Measurements from ENCODE around the gene ITPR1. TPM values are rescaled to one million over a fixed set of nuclear protein-coding genes. Genes with fewer than 3 reads are reported as not detected.

The ITPR1 gene
- polyA plus RNA-seq, 1 donor from 2014 or later = 2.1 TPM

GRCh38 chr3:4848176-4848825 is 355.2 kb downstream of the ITPR1 start:
- Histone ChIP-seq H3K9me2 (ENCODE audit: insufficient read depth, low read length) (no peaks in the 10 kb centered on the region), H3K27me3 (ENCODE audit: insufficient read depth, low read depth, low read length) (no peaks in the 10 kb centered on the region), H3K27ac (ENCODE audit: low read length) (no peak overlapping the region), H3K4me2 (ENCODE audit: low read length) (no peak overlapping the region), H2AFZ (ENCODE audit: low read depth, low read length) (no peak overlapping the region), H3F3A (ENCODE audit: insufficient read depth, low read length, poor library complexity, severe bottlenecking) (no peaks in the 10 kb centered on the region), H3K79me2 (replicated peaks; ENCODE audit: insufficient read depth, low read length) (no peaks in the 10 kb centered on the region), H3K4me3 (ENCODE audit: low read length) (no peak overlapping the region), H4K20me1 (ENCODE audit: insufficient read depth) (no peaks in the 10 kb centered on the region), H3K9ac (ENCODE audit: low read length) (no peak overlapping the region), H3K36me3 (ENCODE audit: insufficient read depth, low read length) (no peaks in the 10 kb centered on the region), H3K9me3 (ENCODE audit: low read length) (no peaks in the 10 kb centered on the region)
- no peak for TF ChIP-seq POLR2AphosphoS5 (IDR thresholded peaks at IDR 0.05)
- no peak for TF ChIP-seq EZH2 (IDR thresholded peaks at IDR 0.05; ENCODE audit: borderline replicate concordance, insufficient read depth, low read length, poor library complexity, severe bottlenecking)
- no peak for TF ChIP-seq CTCF (IDR thresholded peaks at IDR 0.05; ENCODE audit: poor library complexity, severe bottlenecking)
- TF ChIP-seq SMC3 (conservative IDR thresholded peaks at IDR 0.05; ENCODE audit: poor library complexity) = no peak
- TF ChIP-seq RAD21 (conservative IDR thresholded peaks at IDR 0.05) = no peak
- no peak for TF ChIP-seq EP300 (conservative IDR thresholded peaks at IDR 0.05; ENCODE audit: poor library complexity, severe bottlenecking)
- no peak for TF ChIP-seq REST (IDR thresholded peaks at IDR 0.05; ENCODE audit: borderline replicate concordance)
- TF ChIP-seq TAF1 (IDR thresholded peaks at IDR 0.05; ENCODE audit: low read depth) = no peak
- no peak for TF ChIP-seq MXI1 (conservative IDR thresholded peaks at IDR 0.05; ENCODE audit: poor library complexity, severe bottlenecking)

GRCh38 chr3:4849136-4849535 is 356.0 kb downstream of the ITPR1 start:
- no peaks in the 10 kb centered on the region for H3K9me2 ChIP-seq (ENCODE audit: insufficient read depth, low read length)
- no peak overlapping the region for H3K9ac ChIP-seq (ENCODE audit: low read length)
- no peaks in the 10 kb centered on the region for H3K27me3 ChIP-seq (ENCODE audit: insufficient read depth, low read depth, low read length)
- no peaks in the 10 kb centered on the region for H3K9me3 ChIP-seq (ENCODE audit: low read length)
- no peak overlapping the region for H3K4me3 ChIP-seq (ENCODE audit: low read length)
- no peaks in the 10 kb centered on the region for H3F3A ChIP-seq (ENCODE audit: insufficient read depth, low read length, poor library complexity, severe bottlenecking)
- H3K4me2 ChIP-seq (ENCODE audit: low read length) = no peak overlapping the region
- no peaks in the 10 kb centered on the region for H4K20me1 ChIP-seq (ENCODE audit: insufficient read depth)
- TF ChIP-seq RAD21 (conservative IDR thresholded peaks at IDR 0.05) = no peak
- TF ChIP-seq MXI1 (conservative IDR thresholded peaks at IDR 0.05; ENCODE audit: poor library complexity, severe bottlenecking) = no peak
- no peak for TF ChIP-seq TAF1 (IDR thresholded peaks at IDR 0.05; ENCODE audit: low read depth)
- TF ChIP-seq EP300 (conservative IDR thresholded peaks at IDR 0.05; ENCODE audit: poor library complexity, severe bottlenecking) = no peak
- TF ChIP-seq EZH2 (IDR thresholded peaks at IDR 0.05; ENCODE audit: borderline replicate concordance, insufficient read depth, low read length, poor library complexity, severe bottlenecking) = no peak
- TF ChIP-seq CTCF (IDR thresholded peaks at IDR 0.05; ENCODE audit: poor library complexity, severe bottlenecking) = no peak
- TF ChIP-seq SMC3 (conservative IDR thresholded peaks at IDR 0.05; ENCODE audit: poor library complexity) = no peak
- no peak for TF ChIP-seq REST (IDR thresholded peaks at IDR 0.05; ENCODE audit: borderline replicate concordance)
- TF ChIP-seq POLR2AphosphoS5 (IDR thresholded peaks at IDR 0.05) = no peak
- H3K79me2 ChIP-seq (replicated peaks; ENCODE audit: insufficient read depth, low read length) = no peaks in the 10 kb centered on the region
- H3K27ac ChIP-seq (ENCODE audit: low read length) = no peak overlapping the region
- H2AFZ ChIP-seq (ENCODE audit: low read depth, low read length) = no peak overlapping the region
- no peaks in the 10 kb centered on the region for H3K36me3 ChIP-seq (ENCODE audit: insufficient read depth, low read length)

Data from neural cell (in vitro differentiated cells).